ENCODE data around the gene CDHR3.

- TF ChIP-seq POLR2AphosphoS5 (IDR thresholded peaks at IDR 0.05; ENCODE audit: borderline replicate concordance, low read depth, low read length): no peak
- no peak for TF ChIP-seq EZH2 (IDR thresholded peaks at IDR 0.05)
- no peak for TF ChIP-seq FOXP2 (optimal IDR thresholded peaks at IDR 0.05; ENCODE audit: control extremely low read depth, extremely low read length, insufficient read depth)
Measured at GRCh38 chr7:105943486-105943885, 19.6 kb upstream of the CDHR3 start.
